K562 (cell line): ENCODE results near the gene LCN12. TPM values are rescaled to one million over a fixed set of nuclear protein-coding genes. Genes with fewer than 3 reads are reported as not detected.

Experiments used
- CBFA2T3 ChIP-seq: fragments of 450-650 bp; IDR thresholded peaks from 2 replicates; pipeline ENCODE4 v1.6.1; 2017
- CHD2 ChIP-seq: IDR thresholded peaks from 2 replicates; pipeline ENCODE4 v1.6.1; 2011; ENCODE audit warnings: low read depth, low read length
- KLF16 ChIP-seq: IDR thresholded peaks from 2 replicates; pipeline ENCODE4 v1.6.1; 2016; ENCODE audit warnings: antibody characterized with exemption
- NFE2L1 ChIP-seq: fragments of 450-650 bp; IDR thresholded peaks from 2 replicates; pipeline ENCODE4 v1.6.1; 2016; ENCODE audit warnings: missing genetic modification characterization, low read depth, mild to moderate bottlenecking, missing compliant biosample characterization, moderate library complexity, borderline replicate concordance
- NONO ChIP-seq, 2 experiments: fragments of 200-400 bp in 1 of 2; fragments of 450-650 bp in 1 of 2; formaldehyde crosslinking in 1 of 2; IDR thresholded peaks; 2 replicates each; pipeline ENCODE4 v1.6.1; 2017; ENCODE audit warnings: low read depth in 2 of 2, mild to moderate bottlenecking in 2 of 2, moderate library complexity in 2 of 2, low read length in 1 of 2
- RCOR1 ChIP-seq, 2 experiments: IDR thresholded peaks; 2 replicates each; pipeline ENCODE4 v1.6.1; 2012; ENCODE audit warnings: low read depth in 2 of 2, low read length in 2 of 2, borderline replicate concordance in 1 of 2, improper control_type of control experiment in 1 of 2
- SRF ChIP-seq, 2 experiments: fragments of 250-450, 450-650 bp in 1 of 2; sonication (Bioruptor Pico) in 1 of 2; sonication (generic) in 1 of 2; formaldehyde crosslinking; IDR thresholded peaks; 2 replicates each; pipeline versions ENCODE4 v1.5.0 to v1.5.1; 2020 to 2022; ENCODE audit warnings: mild to moderate bottlenecking in 1 of 2, missing genetic modification reagents in 1 of 2
- TCF3 ChIP-seq: sonication (generic); formaldehyde crosslinking; IDR thresholded peaks from 2 replicates; pipeline ENCODE4 v1.4.0; 2020; ENCODE audit warnings: mild to moderate bottlenecking, missing genetic modification reagents
- ZNF174 ChIP-seq: fragments of 250-450 bp; sonication (Bioruptor Pico); IDR thresholded peaks from 2 replicates; pipeline ENCODE4 v1.4.0; 2020; ENCODE audit warnings: mild to moderate bottlenecking
- ZNF668 ChIP-seq: fragments of 250-450 bp; sonication (Bioruptor Pico); IDR thresholded peaks from 2 replicates; pipeline ENCODE4 v1.8.0; 2022; ENCODE audit warnings: mild to moderate bottlenecking, inconsistent platforms
- polyA plus RNA-seq, 8 experiments: library from polyadenylated mRNA; depleted of rRNA in 4 of 8; stranded (reverse) in 5 of 8; unstranded in 3 of 8; fragments of >200 nt; fragmentation: Nextera tagmentation in 2 of 8; fragmentation: Illumina TruSeq in 1 of 8; extraction: Ambion mirVana in 2 of 8; extraction: Trizol in 1 of 8; gene quantifications; 2 replicates each; pipeline versions ENCODE4 v1.2.1 to v1.2.3, GENCODE V29; 2011 to 2014; ENCODE audit warnings: inconsistent platforms in 1 of 8, missing spikeins in 1 of 8
- total RNA-seq, 7 experiments: library from RNA; depleted of rRNA in 6 of 7; stranded (reverse); fragments of >200 nt in 6 of 7; fragmentation: Illumina TruSeq in 2 of 7; extraction: Trizol in 2 of 7; gene quantifications; 2 replicates each; pipeline versions ENCODE4 v1.2.1 to v1.2.3, GENCODE V29; 2011 to 2021; ENCODE audit warnings: low replicate concordance in 1 of 7
- TF ChIP-seq, protein P1 (sequence below): sonication (generic); formaldehyde crosslinking; IDR thresholded peaks from 2 replicates; pipeline ENCODE4 v1.4.0; 2020; ENCODE audit warnings: mild to moderate bottlenecking, missing genetic modification reagents
- TF ChIP-seq, protein P2 (sequence below): fragments of 450-650 bp; formaldehyde crosslinking; IDR thresholded peaks from 2 replicates; pipeline ENCODE4 v1.4.0; 2020; ENCODE audit warnings: mild to moderate bottlenecking, mixed read lengths
- TF ChIP-seq, protein P3 (sequence below), 2 experiments: fragments of 450-650 bp; IDR thresholded peaks; 2 replicates each; pipeline ENCODE4 v1.6.1; 2018; ENCODE audit warnings: mild to moderate bottlenecking in 2 of 2, low read depth in 1 of 2; ENCODE audit not compliant: partially characterized antibody in 2 of 2

Gene LCN12
- total and polyA plus RNA-seq, 9 of the 15 experiments (the other 6 are each of a cell fraction or from before 2014, with no cell fraction given), result 0.05 TPM; not detected in 8

DNA sequence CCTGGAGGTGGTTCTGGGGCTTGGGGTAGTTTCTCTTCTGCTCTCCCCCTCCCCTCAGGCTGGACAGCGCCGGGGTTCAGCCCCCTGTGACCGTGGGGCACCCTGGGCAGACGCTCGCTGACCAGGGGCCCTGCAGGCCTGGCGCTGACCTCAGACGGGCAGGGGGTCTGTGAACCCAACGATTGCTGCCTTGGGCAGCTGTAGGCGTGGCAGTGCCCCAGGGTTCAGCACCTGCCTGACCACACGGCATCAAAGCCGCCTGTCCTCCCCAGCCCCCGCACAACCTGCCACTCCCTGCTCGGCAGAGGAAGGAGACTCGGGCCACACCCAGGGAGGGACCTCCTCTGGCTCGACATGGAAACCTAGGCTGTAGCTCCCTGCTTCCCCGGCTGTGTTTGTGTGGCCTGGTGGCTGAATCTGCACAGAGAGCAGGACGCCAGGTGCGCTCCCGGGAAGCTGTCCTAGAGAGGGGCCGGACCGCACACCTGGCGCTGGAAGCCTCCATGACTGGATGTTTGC lies 12.2 kb downstream of the LCN12 start (continued):
- TF ChIP-seq, protein P1, sequence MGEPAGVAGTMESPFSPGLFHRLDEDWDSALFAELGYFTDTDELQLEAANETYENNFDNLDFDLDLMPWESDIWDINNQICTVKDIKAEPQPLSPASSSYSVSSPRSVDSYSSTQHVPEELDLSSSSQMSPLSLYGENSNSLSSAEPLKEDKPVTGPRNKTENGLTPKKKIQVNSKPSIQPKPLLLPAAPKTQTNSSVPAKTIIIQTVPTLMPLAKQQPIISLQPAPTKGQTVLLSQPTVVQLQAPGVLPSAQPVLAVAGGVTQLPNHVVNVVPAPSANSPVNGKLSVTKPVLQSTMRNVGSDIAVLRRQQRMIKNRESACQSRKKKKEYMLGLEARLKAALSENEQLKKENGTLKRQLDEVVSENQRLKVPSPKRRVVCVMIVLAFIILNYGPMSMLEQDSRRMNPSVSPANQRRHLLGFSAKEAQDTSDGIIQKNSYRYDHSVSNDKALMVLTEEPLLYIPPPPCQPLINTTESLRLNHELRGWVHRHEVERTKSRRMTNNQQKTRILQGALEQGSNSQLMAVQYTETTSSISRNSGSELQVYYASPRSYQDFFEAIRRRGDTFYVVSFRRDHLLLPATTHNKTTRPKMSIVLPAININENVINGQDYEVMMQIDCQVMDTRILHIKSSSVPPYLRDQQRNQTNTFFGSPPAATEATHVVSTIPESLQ (CRISPR knock-in tag), result no peak
- TF ChIP-seq, protein P2, sequence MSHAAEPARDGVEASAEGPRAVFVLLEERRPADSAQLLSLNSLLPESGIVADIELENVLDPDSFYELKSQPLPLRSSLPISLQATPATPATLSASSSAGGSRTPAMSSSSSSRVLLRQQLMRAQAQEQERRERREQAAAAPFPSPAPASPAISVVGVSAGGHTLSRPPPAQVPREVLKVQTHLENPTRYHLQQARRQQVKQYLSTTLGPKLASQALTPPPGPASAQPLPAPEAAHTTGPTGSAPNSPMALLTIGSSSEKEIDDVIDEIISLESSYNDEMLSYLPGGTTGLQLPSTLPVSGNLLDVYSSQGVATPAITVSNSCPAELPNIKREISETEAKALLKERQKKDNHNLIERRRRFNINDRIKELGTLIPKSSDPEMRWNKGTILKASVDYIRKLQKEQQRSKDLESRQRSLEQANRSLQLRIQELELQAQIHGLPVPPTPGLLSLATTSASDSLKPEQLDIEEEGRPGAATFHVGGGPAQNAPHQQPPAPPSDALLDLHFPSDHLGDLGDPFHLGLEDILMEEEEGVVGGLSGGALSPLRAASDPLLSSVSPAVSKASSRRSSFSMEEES, result no peak
- peak in 1 of 2 experiments; percentile 66; a peak in 1 of 4 replicates for TF ChIP-seq SRF (CRISPR knock-in tag; IDR thresholded peaks at IDR 0.05)
- no peak for TF ChIP-seq NONO (IDR thresholded peaks at IDR 0.05; ENCODE audit: low read depth in 2 of 2, low read length in 1 of 2)
- TF ChIP-seq ZNF668 (CRISPR knock-in tag), result no peak
- TF ChIP-seq RCOR1 (IDR thresholded peaks at IDR 0.05; ENCODE audit: borderline replicate concordance in 1 of 2, low read depth in 2 of 2, low read length in 2 of 2), result peak in 1 of 2 experiments; percentile 66; a peak in 2 of 4 replicates
- TF ChIP-seq KLF16, result no peak
- TF ChIP-seq CBFA2T3, result peak; percentile 30; the same call in 1 of the 2 replicates
- TF ChIP-seq ZNF174 (CRISPR knock-in tag), result no peak
- TF ChIP-seq, protein P3, sequence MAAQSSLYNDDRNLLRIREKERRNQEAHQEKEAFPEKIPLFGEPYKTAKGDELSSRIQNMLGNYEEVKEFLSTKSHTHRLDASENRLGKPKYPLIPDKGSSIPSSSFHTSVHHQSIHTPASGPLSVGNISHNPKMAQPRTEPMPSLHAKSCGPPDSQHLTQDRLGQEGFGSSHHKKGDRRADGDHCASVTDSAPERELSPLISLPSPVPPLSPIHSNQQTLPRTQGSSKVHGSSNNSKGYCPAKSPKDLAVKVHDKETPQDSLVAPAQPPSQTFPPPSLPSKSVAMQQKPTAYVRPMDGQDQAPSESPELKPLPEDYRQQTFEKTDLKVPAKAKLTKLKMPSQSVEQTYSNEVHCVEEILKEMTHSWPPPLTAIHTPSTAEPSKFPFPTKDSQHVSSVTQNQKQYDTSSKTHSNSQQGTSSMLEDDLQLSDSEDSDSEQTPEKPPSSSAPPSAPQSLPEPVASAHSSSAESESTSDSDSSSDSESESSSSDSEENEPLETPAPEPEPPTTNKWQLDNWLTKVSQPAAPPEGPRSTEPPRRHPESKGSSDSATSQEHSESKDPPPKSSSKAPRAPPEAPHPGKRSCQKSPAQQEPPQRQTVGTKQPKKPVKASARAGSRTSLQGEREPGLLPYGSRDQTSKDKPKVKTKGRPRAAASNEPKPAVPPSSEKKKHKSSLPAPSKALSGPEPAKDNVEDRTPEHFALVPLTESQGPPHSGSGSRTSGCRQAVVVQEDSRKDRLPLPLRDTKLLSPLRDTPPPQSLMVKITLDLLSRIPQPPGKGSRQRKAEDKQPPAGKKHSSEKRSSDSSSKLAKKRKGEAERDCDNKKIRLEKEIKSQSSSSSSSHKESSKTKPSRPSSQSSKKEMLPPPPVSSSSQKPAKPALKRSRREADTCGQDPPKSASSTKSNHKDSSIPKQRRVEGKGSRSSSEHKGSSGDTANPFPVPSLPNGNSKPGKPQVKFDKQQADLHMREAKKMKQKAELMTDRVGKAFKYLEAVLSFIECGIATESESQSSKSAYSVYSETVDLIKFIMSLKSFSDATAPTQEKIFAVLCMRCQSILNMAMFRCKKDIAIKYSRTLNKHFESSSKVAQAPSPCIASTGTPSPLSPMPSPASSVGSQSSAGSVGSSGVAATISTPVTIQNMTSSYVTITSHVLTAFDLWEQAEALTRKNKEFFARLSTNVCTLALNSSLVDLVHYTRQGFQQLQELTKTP (IDR thresholded peaks at IDR 0.05; ENCODE audit: low read depth in 1 of 2, partially characterized antibody in 2 of 2), result no peak
- no peak for TF ChIP-seq NFE2L1
- no peak for TF ChIP-seq CHD2
- TF ChIP-seq TCF3 (CRISPR knock-in tag), result peak; percentile 14; the same call in 1 of the 2 replicates
